Body of pancreas (tissue), 4 donors: Measurements from ENCODE around the gene IGF2BP2.

ENCODE experiments used
- POLR2A ChIP-seq, 3 donors: fragments of 450-650 bp; IDR thresholded peaks; one replicate each; pipeline ENCODE4 v1.6.1; 2016; ENCODE audit warnings: antibody characterized with exemption in 3 of 3, mild to moderate bottlenecking in 2 of 3
- TF ChIP-seq, protein P1 (sequence below), 7 experiments: fragments of 450-650 bp in 4 of 7; fragments of 200-600 bp in 3 of 7; sonication (generic) in 3 of 7; IDR thresholded peaks; one replicate each; pipeline ENCODE4 v1.5.1; 2016 to 2019; ENCODE audit warnings: antibody characterized with exemption in 7 of 7

DNA sequence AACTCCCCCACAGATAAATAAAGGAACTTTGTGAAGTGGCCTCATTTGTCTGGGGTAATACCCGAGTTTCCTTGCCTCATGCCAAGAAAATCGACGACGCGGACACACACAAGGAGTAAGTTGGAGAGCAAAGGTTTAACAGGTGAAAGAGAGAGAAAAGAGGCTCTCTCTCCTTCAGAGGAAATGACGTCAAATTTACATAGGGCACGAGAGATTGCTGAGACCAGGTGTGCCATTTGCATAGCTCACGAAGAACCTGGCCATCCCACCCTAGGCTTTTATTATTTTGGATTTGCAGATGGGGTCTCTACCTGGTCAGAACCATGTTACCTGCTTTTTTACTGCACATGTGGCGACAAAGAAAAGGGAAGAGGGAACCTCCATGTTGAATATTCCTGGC lies 49.3 kb upstream of the IGF2BP2 start:
- TF ChIP-seq, protein P1, sequence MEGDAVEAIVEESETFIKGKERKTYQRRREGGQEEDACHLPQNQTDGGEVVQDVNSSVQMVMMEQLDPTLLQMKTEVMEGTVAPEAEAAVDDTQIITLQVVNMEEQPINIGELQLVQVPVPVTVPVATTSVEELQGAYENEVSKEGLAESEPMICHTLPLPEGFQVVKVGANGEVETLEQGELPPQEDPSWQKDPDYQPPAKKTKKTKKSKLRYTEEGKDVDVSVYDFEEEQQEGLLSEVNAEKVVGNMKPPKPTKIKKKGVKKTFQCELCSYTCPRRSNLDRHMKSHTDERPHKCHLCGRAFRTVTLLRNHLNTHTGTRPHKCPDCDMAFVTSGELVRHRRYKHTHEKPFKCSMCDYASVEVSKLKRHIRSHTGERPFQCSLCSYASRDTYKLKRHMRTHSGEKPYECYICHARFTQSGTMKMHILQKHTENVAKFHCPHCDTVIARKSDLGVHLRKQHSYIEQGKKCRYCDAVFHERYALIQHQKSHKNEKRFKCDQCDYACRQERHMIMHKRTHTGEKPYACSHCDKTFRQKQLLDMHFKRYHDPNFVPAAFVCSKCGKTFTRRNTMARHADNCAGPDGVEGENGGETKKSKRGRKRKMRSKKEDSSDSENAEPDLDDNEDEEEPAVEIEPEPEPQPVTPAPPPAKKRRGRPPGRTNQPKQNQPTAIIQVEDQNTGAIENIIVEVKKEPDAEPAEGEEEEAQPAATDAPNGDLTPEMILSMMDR (IDR thresholded peaks at IDR 0.05) = no peak
- TF ChIP-seq POLR2A (IDR thresholded peaks at IDR 0.05) = no peak
